GM19025 (cell line): ENCODE results near the gene STAT3.
A peak's percentile ranks its signal among the peaks of the same experiment; 100 is the strongest.
"Not testable (repeated sequence)": the region's sequence is repeated elsewhere in the genome, so short reads cannot be mapped to it uniquely, and the experiment has no call there.

Experiments
- ATAC-seq: cut with Tn5 transposase; IDR thresholded peaks from one replicate; pipeline ENCODE4 v1.9.1; 2021; ENCODE audit warnings: mild to moderate bottlenecking, low read depth, moderate library complexity; ENCODE audit not compliant: unreplicated experiment

The STAT3 gene

GRCh38 chr17:42388381-42389134 lies at the start of gene STAT3:
STAT3 (minus strand) TSS chr17:42388442; CDS start chr17:42348516, 39,926 bp downstream.
- ATAC-seq = peak; percentile 91

- ATAC-seq = no peak
These were observed 48.1 kb upstream of the STAT3 start for GRCh38 chr17:42436391-42436790.

GRCh38 chr17:42431758-42432161 lies 43.5 kb upstream of the STAT3 start:
- ATAC-seq = no peak

GRCh38 chr17:42429726-42430447 lies 41.6 kb upstream of the STAT3 start:
- no peak for ATAC-seq

- ATAC-seq = no peak
These were observed 40.1 kb upstream of the STAT3 start for GRCh38 chr17:42428141-42428944.

- ATAC-seq = no peak
These were observed 36.9 kb upstream of the STAT3 start for GRCh38 chr17:42424991-42425610.

- no peak for ATAC-seq
These were observed 35.5 kb upstream of the STAT3 start for GRCh38 chr17:42423766-42424165.

- no peak for ATAC-seq
These were observed 34.9 kb upstream of the STAT3 start, which contains the start of gene CAVIN1 for GRCh38 chr17:42422958-42423712. CAVIN1 (minus strand) TSS chr17:42423256; CDS start chr17:42423097, 159 bp downstream.

GRCh38 chr17:42422412-42422957 lies 34.2 kb upstream of the STAT3 start:
- ATAC-seq = no peak

GRCh38 chr17:42421507-42422338 lies 33.5 kb upstream of the STAT3 start:
- ATAC-seq = no peak

- no peak for ATAC-seq
These were observed 32.9 kb upstream of the STAT3 start for GRCh38 chr17:42421136-42421506.

GRCh38 chr17:42417981-42418380 lies 29.7 kb upstream of the STAT3 start:
- ATAC-seq = not testable (repeated sequence)

GRCh38 chr17:42414704-42415409 lies 26.6 kb upstream of the STAT3 start:
- ATAC-seq = no peak

- no peak for ATAC-seq
These were observed 25.3 kb upstream of the STAT3 start for GRCh38 chr17:42413464-42414040.

- ATAC-seq = no peak
These were observed 23.9 kb upstream of the STAT3 start for GRCh38 chr17:42411905-42412679.

GRCh38 chr17:42411361-42411760 lies 23.1 kb upstream of the STAT3 start:
- no peak for ATAC-seq

- ATAC-seq = no peak
These were observed 22.1 kb upstream of the STAT3 start for GRCh38 chr17:42410319-42410685.
